H1 (cell line): ENCODE measurements around the gene DGAT2L6. TPM values are rescaled to one million over a fixed set of nuclear protein-coding genes. Genes with fewer than 3 reads are reported as not detected.

Experiments
- CTCF ChIA-PET: fragments of 300-600 bp; sonication (Branson Sonifier 250); formaldehyde crosslinking; loops from one replicate; lab custom pipeline; 2021; ENCODE audit not compliant: partially characterized antibody; lab: Charles Lee
- POLR2A ChIA-PET: fragments of 300-600 bp; sonication (Branson Sonifier 250); formaldehyde crosslinking; loops from one replicate; lab custom pipeline; 2021; ENCODE audit warnings: inconsistent platforms; ENCODE audit not compliant: partially characterized antibody; lab: Charles Lee
- DNase-seq, 2 experiments: peaks; one replicate each; pipeline versions ENCODE4 v3.0.0 to v3.0.0-alpha.2; 2010 to 2022; ENCODE audit warnings: low spot score in 2 of 2, low read depth in 1 of 2, mixed read lengths in 1 of 2
- FAIRE-seq: peaks from 2 replicates; lab custom pipeline; 2011; peaks lifted over from hg19 to GRCh38; lab: Jason Lieb, UNC
- H2AFZ ChIP-seq: 2 replicates; pipeline ENCODE4 v1.8.1; 2012; ENCODE audit warnings: low read length, inconsistent platforms
- H2AK5ac ChIP-seq: 2 replicates; pipeline ENCODE4 v1.6.1; 2013; ENCODE audit warnings: low read depth, low read length
- H2BK120ac ChIP-seq: replicated peaks from 2 replicates; pipeline ENCODE3; 2013; ENCODE audit warnings: low read depth, low read length, inconsistent platforms
- H2BK12ac ChIP-seq: 2 replicates; pipeline ENCODE4 v1.6.1; 2013; ENCODE audit warnings: low read depth, low read length
- H2BK15ac ChIP-seq: 2 replicates; pipeline ENCODE4 v1.6.1; 2013; ENCODE audit warnings: low read length
- H2BK20ac ChIP-seq: 2 replicates; pipeline ENCODE4 v1.6.1; 2013; ENCODE audit warnings: low read length
- H2BK5ac ChIP-seq: 2 replicates; pipeline ENCODE4 v1.6.1; 2013; ENCODE audit warnings: low read depth, low read length
- H3K14ac ChIP-seq: 2 replicates; pipeline ENCODE4 v1.6.1; 2013; ENCODE audit warnings: inconsistent platforms; ENCODE audit not compliant: insufficient read length
- H3K18ac ChIP-seq: 2 replicates; pipeline ENCODE4 v1.6.1; 2013; ENCODE audit warnings: low read length; ENCODE audit errors: extremely low read depth
- H3K23ac ChIP-seq: 2 replicates; pipeline ENCODE4 v1.6.1; 2013; ENCODE audit warnings: inconsistent platforms; ENCODE audit not compliant: insufficient read length
- H3K23me2 ChIP-seq: 2 replicates; pipeline ENCODE4 v1.6.1; 2013; ENCODE audit warnings: low read depth, low read length
- H3K27ac ChIP-seq: 2 replicates; pipeline ENCODE4 v1.6.1; 2011; ENCODE audit warnings: low read depth, low read length, inconsistent platforms
- H3K27me3 ChIP-seq, 4 experiments: replicated peaks in 1 of 4; 1 replicate in 1 of 4; 2 replicates in 3 of 4; pipeline versions ENCODE4 v1.6.1 to v1.8.1; 2011 to 2013; ENCODE audit warnings: low read length in 3 of 4, mild to moderate bottlenecking in 3 of 4, inconsistent platforms in 2 of 4, mixed read lengths in 2 of 4, moderate library complexity in 1 of 4; ENCODE audit not compliant: control insufficient read depth in 3 of 4, insufficient read depth in 3 of 4; ENCODE audit errors: extremely low read depth in 1 of 4
- H3K36me3 ChIP-seq, 4 experiments: 2 replicates each; pipeline versions ENCODE4 v1.6.1 to v1.8.1; 2011 to 2013; ENCODE audit warnings: mild to moderate bottlenecking in 4 of 4, low read length in 3 of 4, moderate library complexity in 2 of 4, control low read depth in 1 of 4, inconsistent platforms in 1 of 4; ENCODE audit not compliant: insufficient read depth in 4 of 4, control insufficient read depth in 2 of 4
- H3K4ac ChIP-seq: replicated peaks from 2 replicates; pipeline ENCODE3; 2013; ENCODE audit warnings: low read length, low read depth, mixed read lengths, inconsistent platforms; ENCODE audit not compliant: insufficient read length
- H3K4me1 ChIP-seq, 4 experiments: replicated peaks in 1 of 4; 1 replicate in 1 of 4; 2 replicates in 3 of 4; pipeline versions ENCODE4 v1.6.1 to v1.8.1; 2011 to 2013; ENCODE audit warnings: low read length in 3 of 4, inconsistent platforms in 2 of 4, mixed read lengths in 1 of 4; ENCODE audit not compliant: insufficient read depth in 4 of 4, control insufficient read depth in 3 of 4
- H3K4me2 ChIP-seq, 2 experiments: 2 replicates each; pipeline versions ENCODE4 v1.6.1 to v1.8.1; 2011 to 2013; ENCODE audit warnings: low read depth in 2 of 2, low read length in 2 of 2, control low read depth in 1 of 2, inconsistent platforms in 1 of 2, mild to moderate bottlenecking in 1 of 2; ENCODE audit not compliant: insufficient read depth in 1 of 2
- H3K4me3 ChIP-seq, 4 experiments: fragments of 200-600, 300-600 bp in 1 of 4; sonication (generic), shearing (Covaris generic), sonication (Bioruptor Twin) in 1 of 4; 2 replicates each; pipeline versions ENCODE4 v1.5.1 to v1.8.1; 2011 to 2016; ENCODE audit warnings: low read length in 4 of 4, low read depth in 3 of 4, control low read depth in 2 of 4, inconsistent platforms in 2 of 4, mild to moderate bottlenecking in 2 of 4, mixed read lengths in 1 of 4, moderate library complexity in 1 of 4; ENCODE audit not compliant: insufficient read depth in 2 of 4; ENCODE audit errors: extremely low read depth in 1 of 4
- H3K56ac ChIP-seq: replicated peaks from 2 replicates; pipeline ENCODE3; 2013; ENCODE audit warnings: low read depth, mild to moderate bottlenecking, mixed read lengths, low read length, inconsistent platforms; ENCODE audit not compliant: insufficient read length
- H3K79me1 ChIP-seq: 2 replicates; pipeline ENCODE4 v1.6.1; 2013; ENCODE audit warnings: low read depth, low read length, control low read depth
- H3K79me2 ChIP-seq, 2 experiments: 2 replicates each; pipeline versions ENCODE4 v1.6.1 to v1.8.1; 2012 to 2013; ENCODE audit warnings: low read length in 2 of 2, mild to moderate bottlenecking in 2 of 2, inconsistent platforms in 1 of 2; ENCODE audit not compliant: insufficient read depth in 2 of 2, control insufficient read depth in 1 of 2
- H3K9ac ChIP-seq, 4 experiments: replicated peaks in 1 of 4; 1 replicate in 1 of 4; 2 replicates in 3 of 4; pipeline versions ENCODE4 v1.6.1 to v1.8.1; 2011 to 2013; ENCODE audit warnings: low read depth in 3 of 4, low read length in 3 of 4, control low read depth in 2 of 4, mild to moderate bottlenecking in 2 of 4, moderate library complexity in 2 of 4, inconsistent platforms in 1 of 4; ENCODE audit errors: extremely low read depth in 1 of 4
- H3K9me3 ChIP-seq, 2 experiments: 2 replicates each; pipeline versions ENCODE4 v1.6.1 to v1.8.1; 2012 to 2013; ENCODE audit warnings: mild to moderate bottlenecking in 2 of 2, moderate library complexity in 2 of 2, control low read depth in 1 of 2, inconsistent platforms in 1 of 2, low read depth in 1 of 2, low read length in 1 of 2, mixed read lengths in 1 of 2; ENCODE audit not compliant: insufficient read depth in 2 of 2
- H4K20me1 ChIP-seq, 2 experiments: replicated peaks in 1 of 2; 2 replicates each; pipeline versions ENCODE3 to v1.8.1; 2011 to 2013; ENCODE audit warnings: inconsistent platforms in 2 of 2, low read length in 2 of 2, mild to moderate bottlenecking in 1 of 2; ENCODE audit not compliant: insufficient read depth in 2 of 2, control insufficient read depth in 1 of 2
- H4K5ac ChIP-seq: 2 replicates; pipeline ENCODE4 v1.6.1; 2013; ENCODE audit warnings: low read length, low read depth, mixed read lengths, inconsistent platforms; ENCODE audit not compliant: insufficient read length
- H4K8ac ChIP-seq: 2 replicates; pipeline ENCODE4 v1.8.0; 2013; ENCODE audit warnings: mild to moderate bottlenecking, moderate library complexity, low read length, inconsistent platforms; ENCODE audit not compliant: insufficient read depth; ENCODE audit errors: extremely low read depth
- H4K91ac ChIP-seq: replicated peaks from 2 replicates; pipeline ENCODE3; 2013; ENCODE audit warnings: low read length, mixed read lengths, inconsistent platforms; ENCODE audit not compliant: insufficient read length
- NRF1 ChIP-seq: IDR thresholded peaks from 2 replicates; pipeline ENCODE4 v1.6.1; 2011; ENCODE audit warnings: mild to moderate bottlenecking, low read depth, low read length, improper control_type of control experiment
- PHF8 ChIP-seq: fragments of 200-600 bp; sonication (generic); conservative IDR thresholded peaks from 2 replicates; pipeline ENCODE4 v1.7.1; 2012; ENCODE audit warnings: low read depth, mild to moderate bottlenecking, inconsistent platforms, low read length, moderate library complexity
- TCF12 ChIP-seq: IDR thresholded peaks from 2 replicates; pipeline ENCODE4 v1.6.1; 2011; ENCODE audit warnings: low read depth, mild to moderate bottlenecking, low read length
- WGBS, 2 experiments: shearing (Covaris generic) in 1 of 2; methylation state at CpG; one replicate each; pipeline versions ENCODE4 v1.1.6 to v1.1.7; 2013 to 2015; ENCODE audit warnings: low lambda C conversion rate in 2 of 2, mixed read lengths in 2 of 2, inconsistent platforms in 1 of 2, low coverage in 1 of 2, missing lambda C conversion rate in 1 of 2; ENCODE audit not compliant: insufficient replicate concordance in 2 of 2, insufficient coverage in 1 of 2, insufficient read length in 1 of 2; ENCODE audit errors: extremely low coverage in 1 of 2, missing lambda C conversion rate in 1 of 2; 5-methylcytosine and 5-hydroxymethylcytosine counted together
- polyA plus RNA-seq, 7 experiments: library from polyadenylated mRNA; depleted of rRNA in 3 of 7; stranded (reverse) in 5 of 7; unstranded in 2 of 7; fragments of >200 nt in 5 of 7; fragments of 200-250 nt in 2 of 7; gene quantifications; 1 replicate in 5 of 7; 2 replicates in 1 of 7; 4 replicates in 1 of 7; pipeline versions ENCODE4 v1.2.1 to v1.2.3, GENCODE V29; 2011 to 2013; ENCODE audit warnings: missing spikeins in 2 of 7, mixed read lengths in 2 of 7
- total RNA-seq: library from RNA; stranded (reverse); fragmentation: NEBNext Ultra II Directional; extraction: Animal tissue kit (Norgen Biotek cat#: 25700); gene quantifications from 2 replicates; pipeline ENCODE4 v1.2.1, GENCODE V29; 2021

The DGAT2L6 gene
- total and polyA plus RNA-seq, 2 of the 8 experiments (the other 6 are each of a cell fraction or from before 2014, with no cell fraction given) = not detected

DNA sequence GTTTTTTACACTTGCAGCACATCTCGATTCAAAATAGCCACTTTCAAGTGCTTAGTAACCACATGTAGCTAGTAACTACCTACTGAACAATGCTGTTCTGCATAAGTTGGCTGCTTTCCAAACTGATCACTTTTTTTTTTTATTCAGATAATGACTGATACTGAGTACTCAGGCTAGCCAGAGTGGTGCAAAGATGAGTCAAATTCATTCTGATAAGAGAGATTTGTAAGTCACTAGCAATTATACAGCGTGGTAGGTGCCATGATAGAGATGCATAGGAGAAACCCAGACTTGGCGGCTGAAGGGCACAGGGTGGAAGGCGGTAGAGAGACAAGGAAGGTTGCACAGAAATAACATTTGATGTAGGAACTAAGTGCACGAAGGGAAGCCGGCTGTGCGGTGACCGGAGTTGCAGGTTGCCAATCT lies 44.4 kb upstream of the DGAT2L6 start:
- DNase-seq (no peak), FAIRE-seq (no peak)
- H4K91ac ChIP-seq = no peak overlapping the region
- TF ChIP-seq NRF1 (no peak), TCF12 (no peak), PHF8 (no peak)
- no peak overlapping the region for H2BK12ac ChIP-seq
- H3K23ac ChIP-seq = no peak overlapping the region
- POLR2A ChIA-PET = interaction anchor here (1.0 to 1.3 kb wide), 4 partner anchors 10 to 615 kb away, joined by 3 to 5 read pairs (median 3); no protein-coding TSS in a partner anchor
- H3K27ac ChIP-seq = no peak overlapping the region; the same call in 1 of the 2 replicates
- peak overlapping the region; percentile 57 for H4K5ac ChIP-seq
- peak overlapping the region in 1 of 4 experiments; percentile 43; a peak in 1 of 7 replicates for H3K9ac ChIP-seq
- WGBS, 2 experiments = 11% methylated on average over 7 of the region's 8 CpGs; no CpG with 5 or more reads in 1 of the 2 experiments
- H3K4me3 ChIP-seq = peak overlapping the region; percentile 86 to 98 (median 93); a peak in 7 of 8 replicates
- no peak overlapping the region for H2BK20ac ChIP-seq
- peaks cover 2 to 16% (median 5%) of the 10 kb centered on the region in 4 experiments; a peak in 4 of 8 replicates for H3K36me3 ChIP-seq
- peaks cover 4% of the 10 kb centered on the region; the same call in 1 of the 2 replicates for H3K23me2 ChIP-seq
- peaks cover 0 to 19% of the 10 kb centered on the region in 2 experiments; a peak in 2 of 4 replicates for H3K79me2 ChIP-seq
- no peaks in the 10 kb centered on the region; the same call in 1 of the 2 replicates for H3K79me1 ChIP-seq
- H2BK5ac ChIP-seq = no peak overlapping the region
- H3K9me3 ChIP-seq = no peaks in the 10 kb centered on the region
- H2AFZ ChIP-seq = peak overlapping the region; percentile 81; the same call in 1 of the 2 replicates
- H3K27me3 ChIP-seq = no peaks in the 10 kb centered on the region
- H3K56ac ChIP-seq = no peak overlapping the region
- CTCF ChIA-PET = interaction anchor here (0.6 to 1.7 kb wide), 19 partner anchors 10 to 859 kb away, joined by 3 to 6 read pairs (median 3); no protein-coding TSS in a partner anchor
- no peak overlapping the region for H3K14ac ChIP-seq
- no peak overlapping the region for H2BK15ac ChIP-seq
- H4K8ac ChIP-seq = no peak overlapping the region
- no peak overlapping the region for H3K4ac ChIP-seq
- no peak overlapping the region for H2BK120ac ChIP-seq
- peak overlapping the region; percentile 54 to 86 for H3K4me2 ChIP-seq
- peaks cover 0 to 19% (median 3%) of the 10 kb centered on the region in 4 experiments; a peak in 5 of 7 replicates for H3K4me1 ChIP-seq
- H3K18ac ChIP-seq = no peak overlapping the region
- no peaks in the 10 kb centered on the region for H4K20me1 ChIP-seq
- H2AK5ac ChIP-seq = no peak overlapping the region
